ENCODE results near the gene LRP3.

The LRP3 gene

DNA sequence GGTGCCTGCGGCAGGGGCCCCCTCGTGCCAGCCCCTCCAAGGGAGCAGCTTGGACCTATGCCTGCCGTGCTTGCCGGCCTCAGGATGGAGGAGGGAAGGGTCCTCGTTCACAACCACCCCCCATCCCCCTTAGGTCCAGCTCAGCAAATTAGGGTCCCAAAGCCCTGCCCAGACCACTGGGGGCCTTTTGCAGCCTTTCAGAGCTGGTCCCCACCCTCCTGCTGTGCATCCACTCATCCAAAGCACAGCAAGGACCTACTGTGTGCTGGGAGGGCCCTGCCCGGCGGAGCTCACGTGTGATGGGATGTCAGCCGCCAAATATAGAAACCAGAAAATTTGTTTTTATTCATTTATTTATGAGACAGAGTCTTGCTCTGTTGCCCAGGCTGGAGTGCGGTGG is 48.0 kb downstream of the LRP3 start:
- TF ChIP-seq GATA2 (IDR thresholded peaks at IDR 0.05; ENCODE audit: low read depth, low read length) = no peak

- no peak for TF ChIP-seq GATA2 (IDR thresholded peaks at IDR 0.05; ENCODE audit: low read depth, low read length)
- TF ChIP-seq GATA3 (IDR thresholded peaks at IDR 0.05; ENCODE audit: low read depth, low read length) = no peak
Observed at GRCh38 chr19:33242911-33243310, 48.8 kb downstream of the LRP3 start.

- TF ChIP-seq GATA3 (IDR thresholded peaks at IDR 0.05; ENCODE audit: low read depth, low read length) (no peak), GATA2 (IDR thresholded peaks at IDR 0.05; ENCODE audit: low read depth, low read length) (no peak)
Observed at GRCh38 chr19:33245948-33246708, 52.0 kb downstream of the LRP3 start.

- TF ChIP-seq GATA2 (IDR thresholded peaks at IDR 0.05; ENCODE audit: low read depth, low read length) = no peak
- no peak for TF ChIP-seq GATA3 (IDR thresholded peaks at IDR 0.05; ENCODE audit: low read depth, low read length)
Observed at GRCh38 chr19:33246709-33247440, 52.7 kb downstream of the LRP3 start.

DNA sequence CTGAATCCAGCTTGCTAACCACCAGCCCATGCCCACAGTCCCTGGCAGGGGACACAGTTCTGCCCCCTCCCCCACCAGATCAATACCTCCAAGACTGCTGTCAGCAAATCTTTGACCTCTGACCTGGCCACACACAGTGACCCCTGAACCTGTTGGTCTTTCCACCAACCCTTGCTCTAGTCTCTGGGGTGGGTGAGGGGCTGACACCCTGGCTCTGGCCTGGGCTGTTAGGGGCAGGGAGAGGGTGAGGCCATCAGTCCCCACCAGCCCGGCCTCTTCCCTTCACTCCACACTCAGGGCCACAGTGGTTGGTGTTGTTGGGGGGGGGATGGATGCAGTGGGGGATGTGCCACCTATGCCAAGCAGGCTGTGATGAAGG is 53.3 kb downstream of the LRP3 start:
- TF ChIP-seq GATA2 (IDR thresholded peaks at IDR 0.05; ENCODE audit: low read depth, low read length) (no peak), GATA3 (IDR thresholded peaks at IDR 0.05; ENCODE audit: low read depth, low read length) (no peak)

DNA sequence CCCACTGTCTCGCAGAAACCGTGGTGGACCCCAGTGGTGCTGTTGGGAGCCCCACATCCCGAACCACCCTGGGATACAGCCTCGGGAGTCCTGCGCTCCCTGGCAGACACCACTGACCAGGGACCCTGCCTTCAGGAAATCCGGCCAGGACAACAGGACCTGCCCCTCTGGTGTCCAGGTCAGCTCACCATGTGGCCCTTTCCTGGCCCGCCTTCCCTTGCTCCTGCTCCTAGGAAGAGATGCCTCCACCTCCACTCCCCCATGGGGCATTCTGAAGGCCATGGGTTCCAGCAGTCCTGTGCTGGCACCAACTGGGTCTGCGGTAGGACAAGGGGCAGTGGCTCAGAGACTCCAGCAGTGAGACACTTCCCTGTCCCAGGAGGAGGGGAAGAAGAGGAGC is 54.0 kb downstream of the LRP3 start:
- TF ChIP-seq GATA3 (IDR thresholded peaks at IDR 0.05; ENCODE audit: low read depth, low read length) (no peak), GATA2 (IDR thresholded peaks at IDR 0.05; ENCODE audit: low read depth, low read length) (no peak)

DNA sequence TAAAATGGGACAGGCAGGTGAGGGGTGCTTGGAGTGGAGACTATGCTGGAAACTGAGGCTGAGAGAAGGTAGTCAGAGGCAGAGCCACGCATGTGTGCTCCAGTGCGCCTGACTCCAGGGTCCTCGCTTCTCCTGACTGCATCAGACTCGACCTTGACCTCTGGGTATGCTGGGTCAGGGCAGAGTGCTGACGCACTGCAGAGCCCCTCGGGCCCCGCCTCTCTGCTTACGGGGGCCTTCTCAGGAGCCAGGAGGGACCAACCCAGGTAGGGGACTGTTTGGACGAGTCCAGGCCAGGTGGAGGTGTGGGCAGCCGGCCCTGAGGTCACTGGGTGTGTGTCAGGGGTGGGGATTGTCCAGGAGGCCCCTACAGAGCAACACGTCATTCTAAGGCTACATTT is 54.4 kb downstream of the LRP3 start:
- TF ChIP-seq GATA2 (IDR thresholded peaks at IDR 0.05; ENCODE audit: low read depth, low read length) (no peak), GATA3 (IDR thresholded peaks at IDR 0.05; ENCODE audit: low read depth, low read length) (no peak)

- no peak for TF ChIP-seq GATA3 (IDR thresholded peaks at IDR 0.05; ENCODE audit: low read depth, low read length)
- no peak for TF ChIP-seq GATA2 (IDR thresholded peaks at IDR 0.05; ENCODE audit: low read depth, low read length)
Observed at GRCh38 chr19:33248954-33249613, 55.0 kb downstream of the LRP3 start.

- TF ChIP-seq GATA3 (IDR thresholded peaks at IDR 0.05; ENCODE audit: low read depth, low read length) (no peak), GATA2 (IDR thresholded peaks at IDR 0.05; ENCODE audit: low read depth, low read length) (no peak)
Observed at GRCh38 chr19:33249740-33250366, 55.7 kb downstream of the LRP3 start.

GRCh38 chr19:33250500-33250899 is 56.4 kb downstream of the LRP3 start:
- TF ChIP-seq GATA3 (IDR thresholded peaks at IDR 0.05; ENCODE audit: low read depth, low read length) = no peak
- no peak for TF ChIP-seq GATA2 (IDR thresholded peaks at IDR 0.05; ENCODE audit: low read depth, low read length)

DNA sequence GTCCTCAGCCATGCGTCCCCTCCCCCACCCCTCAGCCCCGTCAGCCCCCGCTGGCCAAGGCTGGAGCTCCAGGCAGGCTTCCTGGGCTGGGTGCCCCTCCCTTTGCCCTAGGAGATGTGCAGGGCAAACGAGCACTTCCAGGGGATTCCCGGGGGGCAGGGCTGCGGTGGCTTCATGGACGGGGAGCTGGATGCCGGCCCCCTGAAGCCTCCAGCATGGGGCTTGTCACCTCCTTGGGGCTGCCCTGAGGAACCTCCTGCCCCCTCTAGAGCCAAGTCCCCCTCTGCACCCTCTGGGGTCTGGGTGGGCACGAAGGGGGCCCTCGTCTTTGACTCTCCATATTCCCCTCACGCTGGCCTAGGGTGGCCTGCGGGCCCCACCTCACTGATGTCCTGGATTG is 56.9 kb downstream of the LRP3 start:
- TF ChIP-seq GATA2 (IDR thresholded peaks at IDR 0.05; ENCODE audit: low read depth, low read length) (no peak), GATA3 (IDR thresholded peaks at IDR 0.05; ENCODE audit: low read depth, low read length) (no peak)

DNA sequence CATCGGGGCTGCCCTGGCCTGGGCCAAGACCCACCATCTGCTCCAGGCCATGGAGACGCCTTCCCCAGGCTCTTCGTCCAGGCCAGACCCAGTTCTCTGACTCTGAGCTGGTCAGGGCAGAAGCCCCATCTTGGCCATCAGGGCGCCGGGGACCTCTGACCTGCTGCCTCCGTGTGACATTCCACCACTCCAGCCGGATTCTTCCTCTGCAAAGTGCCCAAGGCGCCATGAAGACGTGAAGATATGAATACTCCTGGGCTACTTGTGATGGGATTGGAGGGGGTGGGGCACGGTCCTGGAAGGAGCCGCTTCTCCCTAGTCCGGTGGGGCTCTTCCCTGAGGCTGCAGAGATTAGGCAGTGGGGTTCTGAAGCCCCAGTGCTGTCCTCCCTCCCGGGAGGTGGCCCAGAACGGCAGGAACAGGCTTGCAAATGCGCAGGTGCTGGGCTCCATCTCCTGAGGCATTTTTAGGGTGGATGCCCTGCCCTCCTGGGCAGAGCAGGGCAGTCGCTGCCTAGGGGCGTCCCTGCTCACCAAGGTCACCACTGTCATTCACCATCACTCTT is 57.5 kb downstream of the LRP3 start:
- TF ChIP-seq GATA3 (IDR thresholded peaks at IDR 0.05; ENCODE audit: low read depth, low read length) (no peak), GATA2 (IDR thresholded peaks at IDR 0.05; ENCODE audit: low read depth, low read length) (no peak)

DNA sequence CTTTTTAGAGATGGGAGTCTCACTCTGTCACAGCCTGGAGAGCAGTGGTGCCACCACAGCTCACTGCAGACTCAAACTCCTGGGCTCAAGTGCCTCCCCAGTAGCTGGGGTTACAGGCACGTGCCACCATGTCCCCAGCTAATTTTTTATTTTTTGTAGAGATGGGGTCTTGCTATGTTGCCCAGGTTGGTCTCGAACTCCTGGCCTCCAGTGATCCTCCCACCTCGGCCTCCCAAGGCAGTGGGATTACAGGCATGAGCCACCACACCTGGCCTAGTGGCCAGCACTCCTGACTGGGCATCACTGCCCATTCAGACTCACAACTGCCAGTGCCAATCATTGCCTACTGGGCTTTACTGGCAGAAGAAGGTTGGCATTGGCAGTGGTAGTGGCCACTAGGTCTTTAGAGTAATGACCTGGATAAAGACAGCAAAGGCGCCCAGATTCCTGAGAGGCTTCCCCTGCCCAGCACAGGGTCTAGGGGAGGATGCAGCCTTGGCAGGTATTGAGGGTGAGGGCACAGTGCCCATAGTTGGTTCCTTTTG is 58.4 kb downstream of the LRP3 start:
- no peak for TF ChIP-seq GATA3 (IDR thresholded peaks at IDR 0.05; ENCODE audit: low read depth, low read length)

DNA sequence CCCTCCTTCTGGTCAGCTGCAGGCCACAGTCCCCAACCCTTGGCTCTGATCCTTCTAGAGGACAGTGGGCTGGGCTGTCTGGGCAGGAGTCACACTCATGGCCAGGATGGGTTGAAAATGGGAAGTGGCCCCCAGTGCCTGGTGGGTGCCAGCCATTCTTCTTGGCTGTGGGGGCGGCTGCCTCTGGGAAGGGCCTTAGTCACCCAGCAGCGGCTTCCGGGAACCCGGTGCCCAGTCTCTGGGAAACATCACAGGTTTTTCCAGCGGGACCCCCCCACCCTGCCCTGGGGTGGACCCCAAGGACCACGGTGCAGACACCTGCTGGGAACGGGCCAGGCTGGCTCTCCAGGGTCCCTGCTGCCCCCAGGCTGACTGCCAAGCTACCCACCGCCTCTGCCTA is 58.8 kb downstream of the LRP3 start:
- TF ChIP-seq GATA2 (IDR thresholded peaks at IDR 0.05; ENCODE audit: low read depth, low read length) (no peak), GATA3 (IDR thresholded peaks at IDR 0.05; ENCODE audit: low read depth, low read length) (no peak)

All from SH-SY5Y (cell line).